HG02798 (cell line): Measurements from ENCODE around the gene THRB.

ENCODE experiments used
- ATAC-seq: cut with Tn5 transposase; IDR thresholded peaks from one replicate; pipeline ENCODE4 v1.9.1; 2021; ENCODE audit warnings: mild to moderate bottlenecking; ENCODE audit not compliant: unreplicated experiment, poor library complexity

Gene THRB

GRCh38 chr3:24386458-24386857 lies 108.2 kb downstream of the THRB start:
- no peak for ATAC-seq

- no peak for ATAC-seq
These were observed 109.5 kb downstream of the THRB start for GRCh38 chr3:24385012-24385615.

GRCh38 chr3:24382647-24383046 lies 112.0 kb downstream of the THRB start:
- no peak for ATAC-seq

- ATAC-seq, result no peak
These were observed 114.7 kb downstream of the THRB start for GRCh38 chr3:24379936-24380335.

GRCh38 chr3:24378313-24378712 lies 116.3 kb downstream of the THRB start:
- ATAC-seq, result no peak

GRCh38 chr3:24377218-24377993 lies 117.2 kb downstream of the THRB start:
- ATAC-seq, result no peak

GRCh38 chr3:24375947-24376384 lies 118.7 kb downstream of the THRB start:
- ATAC-seq, result no peak

GRCh38 chr3:24374801-24375200 lies 119.8 kb downstream of the THRB start:
- no peak for ATAC-seq

GRCh38 chr3:24373198-24373959 lies 121.3 kb downstream of the THRB start:
- no peak for ATAC-seq

GRCh38 chr3:24372559-24373197 lies 122.0 kb downstream of the THRB start:
- no peak for ATAC-seq

- no peak for ATAC-seq
These were observed 124.1 kb downstream of the THRB start for GRCh38 chr3:24370352-24371090.

GRCh38 chr3:24368605-24369004 lies 126.0 kb downstream of the THRB start:
- ATAC-seq, result no peak

GRCh38 chr3:24367664-24368264 lies 126.9 kb downstream of the THRB start:
- ATAC-seq, result no peak

GRCh38 chr3:24367216-24367615 lies 127.4 kb downstream of the THRB start:
- no peak for ATAC-seq

GRCh38 chr3:24365168-24365567 lies 129.5 kb downstream of the THRB start:
- no peak for ATAC-seq

GRCh38 chr3:24364359-24364758 lies 130.3 kb downstream of the THRB start:
- no peak for ATAC-seq

GRCh38 chr3:24363242-24363641 lies 131.4 kb downstream of the THRB start:
- ATAC-seq, result no peak

GRCh38 chr3:24361623-24362022 lies 133.0 kb downstream of the THRB start:
- ATAC-seq, result no peak

GRCh38 chr3:24360957-24361356 lies 133.7 kb downstream of the THRB start:
- ATAC-seq, result no peak
